Neural crest cell (in vitro differentiated cells): Measurements from ENCODE around the gene ZNF577. TPM values are rescaled to one million over a fixed set of nuclear protein-coding genes. Genes with fewer than 3 reads are reported as not detected.

Experiments
- DNase-seq: peaks from one replicate; pipeline ENCODE4 v3.0.0; 2021; ENCODE audit warnings: low read depth, mixed read lengths, low spot score
- H3K27ac Mint-ChIP-seq: one replicate; pipeline ENCODE4 v1.8.0; 2021; ENCODE audit warnings: mild to moderate bottlenecking, mixed read lengths; ENCODE audit not compliant: unreplicated experiment
- H3K27me3 Mint-ChIP-seq: 2 replicates; pipeline ENCODE4 v1.8.0; 2021; ENCODE audit warnings: low read depth, mild to moderate bottlenecking, mixed read lengths
- H3K36me3 Mint-ChIP-seq: 2 replicates; pipeline ENCODE4 v1.8.0; 2021; ENCODE audit warnings: low read depth, mild to moderate bottlenecking, mixed read lengths
- H3K4me1 Mint-ChIP-seq: 2 replicates; pipeline ENCODE4 v1.8.0; 2021; ENCODE audit warnings: mixed read lengths
- H3K4me3 Mint-ChIP-seq: one replicate; pipeline ENCODE4 v1.8.0; 2021; ENCODE audit warnings: mild to moderate bottlenecking, mixed read lengths
- H3K9me3 Mint-ChIP-seq: 2 replicates; pipeline ENCODE4 v1.8.0; 2021; ENCODE audit warnings: mixed read lengths
- long read RNA-seq: library from polyadenylated mRNA; unstranded; transcript quantifications from one replicate; pipeline ENCODE4 v2.0.0, GENCODE V29; 2020
- total RNA-seq: library from RNA; stranded (reverse); gene quantifications from 2 replicates; pipeline ENCODE4 v1.2.1, GENCODE V29; 2021
- TF ChIP-seq, protein P1 (sequence below): fragments of 200-600 bp; sonication (generic); conservative IDR thresholded peaks from 2 replicates; pipeline ENCODE4 v1.5.0; 2021; ENCODE audit warnings: antibody characterized with exemption, mild to moderate bottlenecking

ZNF577 gene
- 15.7 and 20.4 TPM in 2 replicates for total RNA-seq
- long read RNA-seq, partial matches to known transcripts = 2 of 25 reads
- long read RNA-seq, other reads (novel, unspliced or antisense) = 17 of 25 reads

DNA sequence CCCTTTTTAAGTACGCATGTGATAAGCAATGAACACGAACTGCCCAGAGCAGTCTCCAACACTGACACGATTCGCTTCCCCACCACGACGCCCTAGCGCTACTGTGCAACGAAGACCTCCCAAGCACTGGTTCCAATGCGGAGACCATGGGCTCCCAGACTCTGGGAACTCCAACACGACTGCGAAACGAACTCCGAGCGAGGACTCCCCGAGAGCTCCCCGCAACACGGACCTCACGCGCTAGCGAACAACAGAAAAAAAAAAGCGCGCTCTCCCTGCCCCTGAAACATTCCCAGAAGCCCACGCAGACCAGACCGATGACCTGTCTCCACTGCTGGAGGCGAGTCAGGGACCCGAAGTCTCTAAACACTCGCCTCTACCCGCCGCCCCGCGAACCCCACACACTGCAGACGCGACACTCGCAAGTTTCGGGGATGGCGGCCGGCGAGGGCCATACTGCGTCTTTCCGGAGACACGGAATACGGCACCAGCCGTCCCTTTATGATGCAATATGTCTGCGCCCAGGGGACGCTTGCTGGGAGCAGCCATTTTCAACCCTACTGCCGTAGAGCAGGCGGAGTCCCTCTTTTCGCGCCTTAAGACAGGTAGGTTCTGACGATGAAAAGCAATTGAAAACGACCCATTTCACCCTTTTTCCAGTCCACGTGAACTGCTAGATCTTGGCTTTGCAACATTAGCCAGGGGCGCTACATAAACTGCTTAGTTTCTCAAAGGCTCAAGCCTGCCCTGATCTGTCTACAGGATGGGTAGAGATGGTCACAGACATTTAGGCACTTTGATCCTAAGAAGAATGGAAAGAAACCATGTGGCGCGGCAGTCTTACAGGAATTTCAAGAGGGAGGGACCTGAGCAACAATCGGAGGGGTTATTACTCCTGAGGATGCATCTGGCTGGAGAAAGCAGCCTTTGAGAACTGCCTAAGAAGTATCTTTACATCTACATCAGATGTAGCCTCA, at the start of gene ZNF577:
Gene ZNF577 (minus strand): TSS at position 430 of the 977 bp plus-strand sequence. CDS start 7,569 bp downstream, outside the sequence.
- peaks cover 19% of the 10 kb centered on the region for H3K4me1 Mint-ChIP-seq
- peaks cover 3% of the 10 kb centered on the region for H3K27me3 Mint-ChIP-seq
- peak within 1 kb of the TSS; percentile 100 for H3K4me3 Mint-ChIP-seq
- DNase-seq = peak; percentile 83
- TF ChIP-seq, protein P1, sequence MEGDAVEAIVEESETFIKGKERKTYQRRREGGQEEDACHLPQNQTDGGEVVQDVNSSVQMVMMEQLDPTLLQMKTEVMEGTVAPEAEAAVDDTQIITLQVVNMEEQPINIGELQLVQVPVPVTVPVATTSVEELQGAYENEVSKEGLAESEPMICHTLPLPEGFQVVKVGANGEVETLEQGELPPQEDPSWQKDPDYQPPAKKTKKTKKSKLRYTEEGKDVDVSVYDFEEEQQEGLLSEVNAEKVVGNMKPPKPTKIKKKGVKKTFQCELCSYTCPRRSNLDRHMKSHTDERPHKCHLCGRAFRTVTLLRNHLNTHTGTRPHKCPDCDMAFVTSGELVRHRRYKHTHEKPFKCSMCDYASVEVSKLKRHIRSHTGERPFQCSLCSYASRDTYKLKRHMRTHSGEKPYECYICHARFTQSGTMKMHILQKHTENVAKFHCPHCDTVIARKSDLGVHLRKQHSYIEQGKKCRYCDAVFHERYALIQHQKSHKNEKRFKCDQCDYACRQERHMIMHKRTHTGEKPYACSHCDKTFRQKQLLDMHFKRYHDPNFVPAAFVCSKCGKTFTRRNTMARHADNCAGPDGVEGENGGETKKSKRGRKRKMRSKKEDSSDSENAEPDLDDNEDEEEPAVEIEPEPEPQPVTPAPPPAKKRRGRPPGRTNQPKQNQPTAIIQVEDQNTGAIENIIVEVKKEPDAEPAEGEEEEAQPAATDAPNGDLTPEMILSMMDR = no peak
- peaks cover 23% of the 10 kb centered on the region for H3K9me3 Mint-ChIP-seq
- H3K27ac Mint-ChIP-seq = peak within 1 kb of the TSS; percentile 88
- H3K36me3 Mint-ChIP-seq = peaks cover 78% of the 10 kb centered on the region

DNA sequence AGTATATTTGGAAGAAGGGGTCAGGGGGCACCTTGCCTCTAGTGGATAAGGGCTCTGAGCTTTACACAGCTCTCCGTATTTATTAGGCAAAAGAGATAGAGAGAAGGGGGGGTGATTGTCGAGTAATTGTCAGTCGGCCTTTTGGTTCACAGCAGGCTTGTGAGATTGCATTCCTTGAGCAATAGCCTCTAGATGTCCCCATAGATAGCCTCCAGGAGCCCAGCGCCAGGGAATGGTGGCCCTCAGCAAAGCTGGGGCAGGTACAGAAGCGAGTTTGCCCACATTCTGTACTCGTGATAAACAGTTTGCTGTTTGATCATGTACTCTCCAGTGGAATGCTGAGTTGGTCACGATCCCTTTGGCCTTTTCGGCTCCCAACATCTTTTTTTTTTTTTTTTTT, 44.2 kb upstream of the ZNF577 start:
- H3K4me1 Mint-ChIP-seq = peaks cover 15% of the 10 kb centered on the region
- peaks cover 66% of the 10 kb centered on the region for H3K36me3 Mint-ChIP-seq
- H3K4me3 Mint-ChIP-seq = no peak overlapping the region
- TF ChIP-seq, protein P1 = no peak
- peaks cover 16% of the 10 kb centered on the region for H3K9me3 Mint-ChIP-seq
- H3K27ac Mint-ChIP-seq = no peak overlapping the region
- no peaks in the 10 kb centered on the region for H3K27me3 Mint-ChIP-seq
- no peak for DNase-seq

DNA sequence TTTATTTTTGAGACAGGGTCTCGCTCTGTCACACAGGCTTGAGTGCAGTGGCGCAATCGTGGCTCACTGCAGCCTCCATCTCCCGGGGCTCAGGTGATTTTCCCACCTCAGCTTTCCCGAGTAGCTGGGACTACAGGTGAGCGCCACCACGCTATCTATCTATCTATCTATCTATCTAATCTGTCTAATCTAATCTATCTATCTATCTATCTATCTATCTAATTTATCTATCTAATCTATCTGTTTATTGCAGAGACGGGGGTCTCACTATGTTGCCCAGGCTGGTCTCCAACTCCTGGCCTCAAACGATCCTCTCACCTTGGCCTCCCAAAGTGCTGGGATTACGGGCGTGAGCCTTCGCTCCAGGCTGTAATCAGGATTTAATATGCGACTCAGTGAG, 40.1 kb upstream of the ZNF577 start:
- H3K9me3 Mint-ChIP-seq = peaks cover 30% of the 10 kb centered on the region
- peak overlapping the region; percentile 99 for H3K27ac Mint-ChIP-seq
- peaks cover 20% of the 10 kb centered on the region for H3K4me1 Mint-ChIP-seq
- TF ChIP-seq, protein P1 = no peak
- H3K36me3 Mint-ChIP-seq = peaks cover 50% of the 10 kb centered on the region
- peak overlapping the region; percentile 100 for H3K4me3 Mint-ChIP-seq
- no peak for DNase-seq
- H3K27me3 Mint-ChIP-seq = peaks cover 2% of the 10 kb centered on the region

DNA sequence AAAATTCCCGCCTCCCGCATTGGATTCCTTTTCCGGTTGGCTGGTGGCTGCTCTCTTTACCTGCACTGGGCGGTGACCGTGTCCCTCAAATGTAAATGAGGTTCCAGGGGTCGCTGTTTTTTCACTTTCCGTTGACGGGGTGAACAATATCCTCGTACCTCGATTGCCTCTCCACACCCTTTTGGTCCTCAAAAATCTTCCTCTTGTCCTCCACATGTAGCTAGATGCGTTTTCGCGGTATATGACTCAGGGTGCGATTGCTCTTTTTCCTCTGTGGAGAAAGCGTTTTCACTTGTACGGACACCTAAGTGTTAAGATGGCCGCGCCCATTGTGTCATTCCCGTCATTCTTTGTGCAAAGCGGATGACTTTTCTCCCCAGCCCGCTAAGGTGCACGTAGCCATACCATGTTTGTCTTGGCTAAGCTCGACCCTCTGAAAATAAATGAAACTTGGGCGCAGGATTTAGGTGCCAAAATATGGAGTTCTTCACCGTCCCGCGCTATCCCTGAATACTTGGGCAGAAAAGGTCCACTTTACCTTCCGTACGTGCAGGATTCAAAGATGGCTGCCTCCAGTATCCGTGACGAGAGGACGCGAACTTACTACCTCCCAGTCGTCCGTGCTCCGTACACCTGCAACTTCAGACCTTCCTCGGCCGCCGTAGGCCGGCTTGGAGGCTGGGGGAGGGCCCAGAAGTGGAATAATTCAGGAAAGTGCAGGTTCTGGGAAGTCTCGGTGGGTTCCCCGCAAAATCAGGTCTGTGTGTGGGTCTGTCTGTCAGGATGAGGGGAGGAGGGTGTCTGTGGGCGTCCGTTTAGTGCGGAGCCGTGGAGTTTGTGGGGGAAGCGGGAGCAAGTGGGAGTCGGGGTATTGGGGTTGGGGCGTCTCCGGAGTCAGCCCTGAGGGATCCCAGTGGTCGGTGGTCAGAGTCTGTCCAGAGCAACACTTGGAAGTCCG, 39.3 kb upstream of the ZNF577 start, which contains the start of gene ZNF613:
Gene ZNF613 (plus strand): TSS at position 689 of the 958 bp plus-strand sequence. CDS start 8,749 bp downstream, outside the sequence.
- Mint-ChIP-seq H3K4me1 (peaks cover 20% of the 10 kb centered on the region), H3K27ac (peak within 1 kb of the TSS; percentile 99), H3K27me3 (peaks cover 2% of the 10 kb centered on the region), H3K9me3 (peaks cover 31% of the 10 kb centered on the region), H3K36me3 (peaks cover 50% of the 10 kb centered on the region), H3K4me3 (peak within 1 kb of the TSS; percentile 100)
- peak; percentile 80 for DNase-seq
- TF ChIP-seq, protein P1 = peak; percentile 53

DNA sequence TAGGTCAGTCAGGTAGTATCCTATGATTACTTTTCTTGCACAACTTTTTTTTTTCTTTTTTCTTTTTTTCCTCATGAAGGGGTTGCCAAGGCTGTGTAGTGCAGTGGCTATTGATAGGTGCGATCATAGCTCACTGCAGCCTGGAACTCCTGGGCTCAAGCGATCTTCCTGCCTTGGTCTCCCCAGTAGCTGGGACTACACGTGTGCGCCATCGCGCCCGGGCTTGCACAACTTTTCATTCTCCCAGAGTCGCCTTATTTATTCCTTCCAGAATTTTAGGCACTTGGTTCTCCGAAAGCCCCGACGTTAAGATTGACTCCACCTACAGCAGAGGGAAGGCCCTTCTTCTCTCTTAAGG, 38.7 kb upstream of the ZNF577 start:
- peaks cover 20% of the 10 kb centered on the region for H3K4me1 Mint-ChIP-seq
- H3K9me3 Mint-ChIP-seq = peaks cover 36% of the 10 kb centered on the region

More for the DNA sequence above, 38.7 kb upstream of the ZNF577 start:
- peaks cover 2% of the 10 kb centered on the region for H3K27me3 Mint-ChIP-seq
- DNase-seq = no peak
- peaks cover 50% of the 10 kb centered on the region for H3K36me3 Mint-ChIP-seq
- H3K27ac Mint-ChIP-seq = no peak overlapping the region
- H3K4me3 Mint-ChIP-seq = peak overlapping the region; percentile 100
- TF ChIP-seq, protein P1 = no peak
